K562 (cell line): ENCODE results near the gene ID4. TPM values are rescaled to one million over a fixed set of nuclear protein-coding genes. Genes with fewer than 3 reads are reported as not detected.
A peak's percentile ranks its signal among the peaks of the same experiment; 100 is the strongest.

Source experiments
- ATAC-seq: fragments of 200-7000 bp; cut with Tn5 transposase; 3 replicates; pipeline ENCODE4 v1.9.1; 2020; ENCODE audit warnings: moderate library complexity
- BruUV-seq: library from RNA; stranded (reverse); fragments of 400-500 nt; replicated peaks from 2 replicates; lab custom pipeline; 2021; lab: Mats Ljungman, UMichigan
- CTCF ChIA-PET: fragments of 300-600 bp; formaldehyde crosslinking; extraction: SDS; loops from one replicate; lab custom pipeline; 2021; ENCODE audit warnings: low intra/inter-chr PET ratio; lab: Yijun Ruan, JAX
- POLR2A ChIA-PET: fragments of 300-600, 350-650 bp; sonication (Branson Sonifier 250); formaldehyde crosslinking; extraction: SDS; loops from one replicate; lab custom pipeline; 2021; ENCODE audit warnings: antibody characterized with exemption, inconsistent platforms; lab: Yijun Ruan, JAX
- DNase-seq, 4 experiments: peaks; one replicate each; pipeline versions ENCODE4 v3.0.0 to v3.0.0-alpha.2; 2011 to 2018; ENCODE audit warnings: low spot score in 3 of 4, mixed read lengths in 3 of 4; ENCODE audit errors: extremely low read depth in 1 of 4
- FAIRE-seq: peaks from 2 replicates; lab custom pipeline; 2011; peaks lifted over from hg19 to GRCh38; lab: Jason Lieb, UNC
- H2AFZ ChIP-seq: 2 replicates; pipeline ENCODE4 v1.6.0; 2011; ENCODE audit warnings: low read depth, low read length, control low read depth, inconsistent platforms
- H3K27ac ChIP-seq: fragments of 200-600 bp; 3 replicates; pipeline ENCODE4 v1.8.0; 2011; ENCODE audit warnings: low read depth, mild to moderate bottlenecking, control low read depth, inconsistent platforms, low read length, moderate library complexity, mixed read lengths; ENCODE audit errors: extremely low read depth
- H3K27me3 ChIP-seq, 2 experiments: fragments of 300-600 bp in 1 of 2; 2 replicates in 1 of 2; 3 replicates in 1 of 2; pipeline versions ENCODE4 v1.6.0 to v1.8.0; 2011; ENCODE audit warnings: inconsistent platforms in 2 of 2, low read length in 2 of 2, mild to moderate bottlenecking in 1 of 2, mixed read lengths in 1 of 2, moderate library complexity in 1 of 2; ENCODE audit not compliant: control insufficient read depth in 2 of 2, insufficient read depth in 2 of 2
- H3K36me3 ChIP-seq: fragments of 300-600 bp; 3 replicates; pipeline ENCODE4 v1.8.0; 2011; ENCODE audit warnings: mild to moderate bottlenecking, low read length, inconsistent platforms; ENCODE audit not compliant: control insufficient read depth, insufficient read depth
- H3K4me1 ChIP-seq, 2 experiments: fragments of 200-600 bp in 1 of 2; replicated peaks in 1 of 2; 2 replicates in 1 of 2; 3 replicates in 1 of 2; pipeline versions ENCODE4 v1.5.1 to v1.8.0; 2011; ENCODE audit warnings: inconsistent platforms in 2 of 2, low read length in 2 of 2, mild to moderate bottlenecking in 1 of 2, mixed read lengths in 1 of 2, moderate library complexity in 1 of 2; ENCODE audit not compliant: control insufficient read depth in 2 of 2, insufficient read depth in 2 of 2
- H3K4me2 ChIP-seq: 2 replicates; pipeline ENCODE4 v1.6.1; 2011; ENCODE audit warnings: low read length, control low read depth, inconsistent platforms, mixed read lengths; ENCODE audit not compliant: insufficient read depth
- H3K4me3 ChIP-seq: fragments of 200-600 bp; sonication (generic), shearing (Covaris generic); 2 replicates; pipeline ENCODE4 v1.5.1; 2016; ENCODE audit warnings: control low read depth, inconsistent platforms
- H3K79me2 ChIP-seq: fragments of 200-600 bp; 3 replicates; pipeline ENCODE4 v1.8.0; 2011; ENCODE audit warnings: low read length, inconsistent platforms; ENCODE audit not compliant: control insufficient read depth, insufficient read depth
- H3K9ac ChIP-seq, 2 experiments: 2 replicates each; pipeline versions ENCODE4 v1.6.0 to v1.6.1; 2011; ENCODE audit warnings: low read depth in 2 of 2, low read length in 2 of 2, control low read depth in 1 of 2, inconsistent platforms in 1 of 2, mild to moderate bottlenecking in 1 of 2, mixed read lengths in 1 of 2; ENCODE audit not compliant: insufficient read depth in 1 of 2
- H3K9me1 ChIP-seq: one replicate; pipeline ENCODE4 v1.6.0; 2011; ENCODE audit warnings: inconsistent platforms, mild to moderate bottlenecking, low read length, moderate library complexity; ENCODE audit not compliant: control insufficient read depth, insufficient read depth
- H3K9me3 ChIP-seq: replicated peaks from 2 replicates; pipeline ENCODE4 v1.5.1; 2011; ENCODE audit warnings: low read depth, low read length, inconsistent platforms; ENCODE audit not compliant: control insufficient read depth, insufficient read depth
- H4K20me1 ChIP-seq: replicated peaks from 2 replicates; pipeline ENCODE4 v1.6.1; 2011; ENCODE audit warnings: low read length, inconsistent platforms, mixed read lengths; ENCODE audit not compliant: control insufficient read depth, insufficient read depth
- BCOR ChIP-seq: fragments of 450-650 bp; IDR thresholded peaks from 2 replicates; pipeline ENCODE4 v1.6.1; 2016
- KDM1A ChIP-seq, 2 experiments: fragments of 450-650 bp; IDR thresholded peaks; 2 replicates each; pipeline ENCODE4 v1.6.1; 2016; ENCODE audit warnings: mild to moderate bottlenecking in 2 of 2
- MTF1 ChIP-seq: fragments of 250-450 bp; sonication (Bioruptor Pico); IDR thresholded peaks from 2 replicates; pipeline ENCODE4 v1.9.0; 2021; ENCODE audit warnings: moderate library complexity, mild to moderate bottlenecking, inconsistent platforms, borderline replicate concordance
- RBM25 ChIP-seq: fragments of 200-400 bp; formaldehyde crosslinking; IDR thresholded peaks from 2 replicates; pipeline ENCODE4 v1.6.1; 2018; ENCODE audit warnings: low read length, low read depth, moderate library complexity; ENCODE audit not compliant: severe bottlenecking
- SMARCA5 ChIP-seq: fragments of 450-650 bp; IDR thresholded peaks from 2 replicates; pipeline ENCODE4 v1.6.1; 2016
- ZFP36 ChIP-seq: fragments of 150-350 bp; IDR thresholded peaks from 2 replicates; pipeline ENCODE4 v1.6.1; 2018; ENCODE audit warnings: low read length, low read depth; ENCODE audit not compliant: partially characterized antibody
- WGBS: fragments of 100-300 bp; shearing (Covaris generic); methylation state at CpG from one replicate; pipeline ENCODE4 v1.1.6; 2016; ENCODE audit warnings: low coverage, mixed read lengths; ENCODE audit not compliant: insufficient coverage; ENCODE audit errors: missing lambda C conversion rate; 5-methylcytosine and 5-hydroxymethylcytosine counted together
- in situ Hi-C: fragments of 300-500 bp; cut with MboI; formaldehyde crosslinking; loops from 4 replicates; pipeline ENCODE4 v1.15.0; 2018; ENCODE audit warnings: inconsistent platforms, mixed read lengths
- intact Hi-C: fragments of 100-400 bp; cut with micrococcal nuclease; formaldehyde crosslinking; loops from 2 replicates; pipeline ENCODE4 v1.14.2; 2022
- polyA plus RNA-seq, 8 experiments: library from polyadenylated mRNA; depleted of rRNA in 4 of 8; stranded (reverse) in 5 of 8; unstranded in 3 of 8; fragments of >200 nt; fragmentation: Nextera tagmentation in 2 of 8; fragmentation: Illumina TruSeq in 1 of 8; extraction: Ambion mirVana in 2 of 8; extraction: Trizol in 1 of 8; gene quantifications; 2 replicates each; pipeline versions ENCODE4 v1.2.1 to v1.2.3, GENCODE V29; 2011 to 2014; ENCODE audit warnings: inconsistent platforms in 1 of 8, missing spikeins in 1 of 8
- total RNA-seq, 7 experiments: library from RNA; depleted of rRNA in 6 of 7; stranded (reverse); fragments of >200 nt in 6 of 7; fragmentation: Illumina TruSeq in 2 of 7; extraction: Trizol in 2 of 7; gene quantifications; 2 replicates each; pipeline versions ENCODE4 v1.2.1 to v1.2.3, GENCODE V29; 2011 to 2021; ENCODE audit warnings: low replicate concordance in 1 of 7
- TF ChIP-seq, protein P1 (sequence below), 2 experiments: fragments of 450-650 bp in 1 of 2; sonication (generic) in 1 of 2; formaldehyde crosslinking; conservative IDR thresholded peaks; 2 replicates each; pipeline versions ENCODE4 v1.4.0 to v1.8.1; 2020 to 2022; ENCODE audit warnings: mild to moderate bottlenecking in 1 of 2, missing genetic modification reagents in 1 of 2

The ID4 gene
- total and polyA plus RNA-seq, 9 of the 15 experiments (the other 6 are each of a cell fraction or from before 2014, with no cell fraction given) = not detected

- Histone ChIP-seq H3K27me3 (peaks cover 4 to 5% of the 10 kb centered on the region in 2 experiments; a peak in 1 of 5 replicates), H3K9ac (no peak overlapping the region), H4K20me1 (no peaks in the 10 kb centered on the region), H3K36me3 (no peaks in the 10 kb centered on the region), H3K27ac (no peak overlapping the region), H3K9me3 (no peaks in the 10 kb centered on the region), H3K4me2 (no peak overlapping the region), H3K4me3 (no peak overlapping the region), H3K9me1 (no peaks in the 10 kb centered on the region), H3K79me2 (no peaks in the 10 kb centered on the region), H2AFZ (no peak overlapping the region), H3K4me1 (no peaks in the 10 kb centered on the region)
- CTCF ChIA-PET = no interaction called here
- FAIRE-seq (no peak), ATAC-seq (no peak), DNase-seq (no peak)
- 0% methylated on average over 5 of the region's 5 CpGs for WGBS
- TF ChIP-seq ZFP36 (peak; percentile 76), KDM1A (IDR thresholded peaks at IDR 0.05) (peak in 1 of 2 experiments; percentile 23; a peak in 1 of 4 replicates), RBM25 (peak; percentile 87), BCOR (peak; percentile 75), SMARCA5 (peak; percentile 57; the same call in 1 of the 2 replicates), MTF1 (CRISPR knock-in tag) (no peak)
- TF ChIP-seq, protein P1, sequence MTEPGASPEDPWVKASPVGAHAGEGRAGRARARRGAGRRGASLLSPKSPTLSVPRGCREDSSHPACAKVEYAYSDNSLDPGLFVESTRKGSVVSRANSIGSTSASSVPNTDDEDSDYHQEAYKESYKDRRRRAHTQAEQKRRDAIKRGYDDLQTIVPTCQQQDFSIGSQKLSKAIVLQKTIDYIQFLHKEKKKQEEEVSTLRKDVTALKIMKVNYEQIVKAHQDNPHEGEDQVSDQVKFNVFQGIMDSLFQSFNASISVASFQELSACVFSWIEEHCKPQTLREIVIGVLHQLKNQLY (CRISPR knock-in tag; conservative IDR thresholded peaks at IDR 0.05) = no peak
- POLR2A ChIA-PET = no interaction called here
- intact Hi-C loops (loop anchor here (5.0 kb wide), 1 partner anchor 190 kb away; no protein-coding TSS in a partner anchor), in situ Hi-C loops (loop anchor here (25.0 kb wide), 1 partner anchor 1280 kb away; no protein-coding TSS in a partner anchor)
- BruUV-seq = no TSS peak
Observed at GRCh38 chr6:19866985-19867627, 29.9 kb downstream of the ID4 start.
